T-helper 17 cell (primary cell): Measurements from ENCODE around the gene CAVIN3. TPM values are rescaled to one million over a fixed set of nuclear protein-coding genes. Genes with fewer than 3 reads are reported as not detected.

ENCODE experiments used
- ATAC-seq: fragments of 150-1000 bp; cut with Tn5 transposase; 2 replicates; pipeline ENCODE4 v1.10.0; 2021; ENCODE audit warnings: mild to moderate bottlenecking, moderate library complexity
- DNase-seq, 3 donors: peaks; one replicate each; pipeline versions ENCODE4 v3.0.0 to v3.0.0-alpha.2; 2020 to 2021
- H3K9me3 ChIP-seq: one replicate; pipeline ENCODE4 v1.7.0; 2013; ENCODE audit warnings: low read length, mild to moderate bottlenecking; ENCODE audit not compliant: control insufficient read depth, poor library complexity, severe bottlenecking
- H3K27ac Mint-ChIP-seq: one replicate; pipeline ENCODE4 v1.8.0; 2022; ENCODE audit warnings: mild to moderate bottlenecking, moderate library complexity, mixed read lengths
- H3K27me3 Mint-ChIP-seq: one replicate; pipeline ENCODE4 v1.8.0; 2022; ENCODE audit warnings: mixed read lengths
- H3K36me3 Mint-ChIP-seq: one replicate; pipeline ENCODE4 v1.8.0; 2022; ENCODE audit warnings: low read depth, mixed read lengths
- H3K4me1 Mint-ChIP-seq: one replicate; pipeline ENCODE4 v1.8.0; 2022; ENCODE audit warnings: mild to moderate bottlenecking, mixed read lengths
- H3K4me3 Mint-ChIP-seq: one replicate; pipeline ENCODE4 v1.8.0; 2022; ENCODE audit warnings: mild to moderate bottlenecking, moderate library complexity, mixed read lengths
- total RNA-seq, 4 donors: library from RNA in 2 of 4; stranded (reverse) in 2 of 4; gene quantifications; one replicate each; pipeline ENCODE4 v1.2.3 and lab custom pipeline; 2022 to 2026

CAVIN3 gene
- total RNA-seq, 2 donors from 2014 or later = not detected

DNA sequence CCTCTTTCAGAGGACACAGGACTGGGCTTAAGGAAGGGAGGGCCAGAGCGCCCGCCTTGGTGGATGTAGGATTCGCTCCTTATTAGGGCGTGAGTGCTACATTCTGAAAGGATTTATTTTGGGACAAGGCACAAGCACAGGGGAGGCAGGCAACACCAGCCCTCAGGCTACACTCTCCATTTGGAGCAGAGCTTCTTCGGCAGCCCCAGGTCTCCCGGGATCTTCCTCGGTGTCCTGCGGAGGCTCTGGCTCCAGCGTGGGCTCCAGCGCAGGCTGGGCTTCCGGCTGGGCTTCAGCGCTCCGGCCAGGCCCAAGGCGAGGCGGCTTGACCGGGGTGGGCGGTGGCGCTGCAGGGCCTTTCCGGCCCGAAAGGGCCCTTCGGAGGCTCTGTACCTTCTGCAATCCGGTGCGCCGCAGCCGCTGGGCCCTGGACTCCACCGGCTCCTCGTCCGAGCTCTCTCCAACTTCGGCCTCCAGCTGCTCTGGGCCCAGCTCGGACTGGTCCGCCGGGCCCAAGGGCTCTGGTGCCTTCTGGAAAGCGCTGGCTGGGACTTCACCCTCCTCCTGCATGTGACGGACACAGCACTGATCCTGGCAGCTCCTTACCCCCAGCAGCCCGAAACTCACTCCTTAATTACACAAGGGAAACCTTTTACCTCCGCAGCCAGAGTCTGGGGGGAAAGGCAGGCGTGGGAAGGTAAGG is 1.1 kb downstream of the CAVIN3 start:
- ATAC-seq (no peak), DNase-seq (no peak)
- H3K9me3 ChIP-seq = no peaks in the 10 kb centered on the region
- Mint-ChIP-seq H3K4me3 (peak overlapping the region; percentile 70), H3K36me3 (peaks cover 8% of the 10 kb centered on the region), H3K4me1 (peaks cover 13% of the 10 kb centered on the region), H3K27ac (no peak overlapping the region), H3K27me3 (peaks cover 69% of the 10 kb centered on the region)

DNA sequence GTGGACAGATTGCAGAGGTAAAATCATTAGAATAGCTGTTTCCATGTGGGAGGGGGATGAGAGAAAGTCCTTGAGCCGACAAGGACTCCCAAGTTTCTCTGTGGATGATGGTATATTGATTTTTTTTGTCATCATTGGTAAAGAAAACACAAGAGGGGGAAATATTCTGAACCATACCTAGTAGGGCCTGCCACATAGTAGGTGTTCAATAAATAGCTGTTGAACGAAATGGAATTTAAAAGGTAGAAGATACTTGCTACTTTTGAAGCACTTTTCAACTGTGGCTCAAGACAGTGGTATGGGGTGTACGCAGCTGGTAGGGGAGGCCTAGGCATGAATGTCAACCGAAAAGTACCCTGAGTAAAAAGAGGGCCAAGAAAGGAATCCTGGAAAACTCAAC is 2.1 kb downstream of the CAVIN3 start:
- Mint-ChIP-seq H3K27me3 (peaks cover 67% of the 10 kb centered on the region), H3K4me1 (peaks cover 13% of the 10 kb centered on the region), H3K36me3 (peaks cover 5% of the 10 kb centered on the region), H3K4me3 (peak overlapping the region; percentile 7), H3K27ac (no peak overlapping the region)
- no peak for DNase-seq
- no peaks in the 10 kb centered on the region for H3K9me3 ChIP-seq
- no peak for ATAC-seq

DNA sequence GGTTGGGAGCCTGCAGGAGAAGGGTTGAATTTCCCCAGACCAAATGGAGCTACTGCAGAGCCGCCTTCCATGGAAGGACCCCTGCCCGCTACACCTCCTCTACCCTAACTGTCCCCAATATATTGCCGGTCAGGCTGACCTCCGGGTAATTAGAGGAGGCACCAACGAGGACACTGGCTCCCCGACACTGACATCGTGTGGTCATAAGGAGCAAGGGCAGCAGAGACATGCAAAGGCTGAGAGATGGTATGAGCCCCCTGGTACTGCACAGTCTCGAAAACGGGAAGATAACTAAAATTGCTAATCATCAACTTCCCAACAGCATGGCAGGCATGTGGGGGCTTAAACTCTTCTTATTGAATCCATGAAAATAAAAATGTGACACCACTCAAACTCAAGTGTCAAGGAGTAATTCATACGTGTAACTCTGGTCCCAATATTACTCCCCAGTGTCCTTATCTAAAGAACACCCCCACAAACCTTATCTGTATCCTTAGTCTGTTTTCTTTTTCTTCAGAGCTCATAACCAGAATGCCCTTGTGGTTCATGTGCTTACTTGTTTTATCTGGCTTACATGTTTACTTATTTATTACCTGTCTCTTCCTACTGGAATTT is 4.4 kb downstream of the CAVIN3 start:
- ATAC-seq = peak; percentile 68
- peaks cover 46% of the 10 kb centered on the region for H3K27me3 Mint-ChIP-seq

DNA sequence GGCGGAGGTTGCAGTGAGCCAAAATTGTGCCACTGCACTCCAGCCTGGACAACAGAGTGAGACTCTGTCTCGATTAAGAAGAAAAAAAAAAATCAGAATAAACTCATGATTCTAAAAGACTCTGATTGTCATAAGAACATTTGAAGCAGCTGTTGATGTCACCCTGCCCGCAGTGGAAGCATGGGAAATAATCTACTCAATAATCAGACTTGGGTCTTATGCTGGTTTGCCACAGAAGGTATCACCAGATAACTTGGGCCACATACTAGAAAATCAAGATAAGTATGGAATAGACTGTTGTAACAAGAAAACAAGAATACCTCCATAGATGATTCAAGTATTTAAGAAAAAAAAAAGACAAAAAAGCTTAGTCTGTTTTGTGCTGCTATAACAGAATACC is 8.2 kb downstream of the CAVIN3 start:
- no peak overlapping the region for H3K27ac Mint-ChIP-seq
- peaks cover 9% of the 10 kb centered on the region for H3K4me1 Mint-ChIP-seq
- no peaks in the 10 kb centered on the region for H3K9me3 ChIP-seq
- H3K4me3 Mint-ChIP-seq = no peak overlapping the region
- H3K27me3 Mint-ChIP-seq = peaks cover 41% of the 10 kb centered on the region
- DNase-seq (no peak), ATAC-seq (no peak)
- peaks cover 5% of the 10 kb centered on the region for H3K36me3 Mint-ChIP-seq

More for the DNA sequence above, 4.4 kb downstream of the CAVIN3 start:
- Mint-ChIP-seq H3K36me3 (peaks cover 5% of the 10 kb centered on the region), H3K4me1 (peaks cover 8% of the 10 kb centered on the region), H3K4me3 (no peak overlapping the region), H3K27ac (no peak overlapping the region)
- no peaks in the 10 kb centered on the region for H3K9me3 ChIP-seq
- no peak for DNase-seq

DNA sequence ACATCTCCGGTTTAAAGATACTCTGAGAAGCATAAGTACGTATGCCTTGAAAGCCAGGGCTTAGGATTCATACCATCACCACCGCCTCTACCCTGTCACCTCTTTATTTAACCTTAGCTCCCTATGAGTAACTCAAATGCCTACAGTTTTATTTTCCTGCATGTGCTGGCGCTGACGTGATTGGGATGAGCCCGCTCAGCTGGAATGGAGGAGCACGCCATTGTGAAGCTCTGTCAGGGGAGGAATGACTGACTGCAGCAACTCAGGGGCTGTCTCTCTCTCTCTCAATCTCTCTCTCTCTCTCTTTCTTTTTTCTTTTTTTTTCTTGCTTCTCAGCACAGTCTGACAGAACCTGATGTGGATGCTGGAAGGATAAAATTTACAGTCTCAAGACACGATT is 12.4 kb downstream of the CAVIN3 start:
- DNase-seq = no peak
- ATAC-seq = no peak
- H3K27ac Mint-ChIP-seq = no peak overlapping the region
- H3K4me3 Mint-ChIP-seq = no peak overlapping the region
- peaks cover 54% of the 10 kb centered on the region for H3K27me3 Mint-ChIP-seq
- peaks cover 3% of the 10 kb centered on the region for H3K36me3 Mint-ChIP-seq
- H3K9me3 ChIP-seq = no peaks in the 10 kb centered on the region
- peaks cover 5% of the 10 kb centered on the region for H3K4me1 Mint-ChIP-seq

DNA sequence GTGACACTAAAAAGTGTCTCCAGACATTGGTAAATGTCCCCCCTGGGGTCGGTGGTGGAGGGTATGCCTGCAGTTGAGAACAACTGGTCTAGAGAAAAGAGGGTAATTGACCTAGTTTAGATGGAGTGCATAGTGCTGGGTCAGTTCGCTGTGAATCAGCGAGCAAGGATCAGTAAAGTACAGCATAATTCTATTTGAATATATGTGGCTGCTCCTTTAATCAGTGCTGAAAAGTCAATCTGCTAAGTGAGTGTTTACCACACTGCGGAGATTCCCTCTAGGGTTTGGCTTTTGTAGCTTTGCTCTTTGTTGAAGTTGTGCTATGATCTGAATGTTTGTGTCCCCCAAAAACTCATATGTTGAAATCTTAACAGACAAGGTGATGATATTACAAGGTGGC is 15.0 kb downstream of the CAVIN3 start:
- no peak overlapping the region for H3K27ac Mint-ChIP-seq
- DNase-seq = no peak
- peaks cover 5% of the 10 kb centered on the region for H3K4me1 Mint-ChIP-seq
- H3K9me3 ChIP-seq = no peaks in the 10 kb centered on the region
- ATAC-seq = no peak
- no peak overlapping the region for H3K4me3 Mint-ChIP-seq
- H3K27me3 Mint-ChIP-seq = peaks cover 68% of the 10 kb centered on the region
- no peaks in the 10 kb centered on the region for H3K36me3 Mint-ChIP-seq

DNA sequence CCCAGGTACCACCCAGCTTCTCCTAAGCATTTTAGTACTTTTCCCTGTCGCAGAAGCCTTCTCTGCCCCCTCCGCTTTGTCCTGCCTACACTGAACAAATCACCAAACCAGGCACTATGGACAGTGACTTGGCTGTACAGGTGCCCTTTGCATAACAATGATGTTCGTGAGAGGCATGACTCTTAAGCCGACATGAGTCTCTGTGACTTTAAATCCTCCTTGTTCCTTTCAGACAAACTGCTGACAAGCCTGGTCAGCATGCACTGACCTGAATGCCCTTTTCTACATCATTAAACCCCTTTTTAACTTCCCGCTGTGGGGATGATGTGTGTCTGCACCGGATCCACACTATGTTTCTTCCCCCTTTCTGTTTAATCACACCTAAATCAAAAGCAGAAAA is 16.6 kb downstream of the CAVIN3 start:
- Mint-ChIP-seq H3K4me1 (peaks cover 5% of the 10 kb centered on the region), H3K4me3 (no peak overlapping the region), H3K27ac (no peak overlapping the region), H3K27me3 (peaks cover 74% of the 10 kb centered on the region), H3K36me3 (no peaks in the 10 kb centered on the region)
- H3K9me3 ChIP-seq = no peaks in the 10 kb centered on the region
- ATAC-seq (no peak), DNase-seq (no peak)

DNA sequence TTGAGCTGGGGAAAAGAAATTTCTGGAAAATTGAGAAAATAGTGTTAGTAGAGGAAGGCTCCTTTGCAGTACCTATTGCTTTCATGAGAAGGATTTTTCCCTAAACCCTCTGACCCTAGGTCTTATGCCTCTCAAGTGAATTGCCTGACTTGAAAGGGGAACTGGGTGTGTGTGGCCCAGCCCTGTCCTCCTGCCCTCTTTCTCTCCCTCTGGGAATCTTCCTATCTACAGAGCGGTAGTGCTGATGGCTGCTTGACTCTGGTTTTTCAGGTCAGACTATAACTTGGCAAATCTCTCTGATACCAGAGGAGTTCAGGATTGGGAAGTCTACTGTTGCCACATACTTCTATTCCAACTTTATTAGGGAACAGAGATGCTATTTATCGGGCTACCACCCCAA is 19.2 kb downstream of the CAVIN3 start:
- no peaks in the 10 kb centered on the region for H3K36me3 Mint-ChIP-seq
- no peak for DNase-seq
- H3K4me1 Mint-ChIP-seq = peaks cover 2% of the 10 kb centered on the region
- H3K9me3 ChIP-seq = no peaks in the 10 kb centered on the region
- ATAC-seq = no peak
- no peak overlapping the region for H3K27ac Mint-ChIP-seq
- peaks cover 69% of the 10 kb centered on the region for H3K27me3 Mint-ChIP-seq
- no peak overlapping the region for H3K4me3 Mint-ChIP-seq

DNA sequence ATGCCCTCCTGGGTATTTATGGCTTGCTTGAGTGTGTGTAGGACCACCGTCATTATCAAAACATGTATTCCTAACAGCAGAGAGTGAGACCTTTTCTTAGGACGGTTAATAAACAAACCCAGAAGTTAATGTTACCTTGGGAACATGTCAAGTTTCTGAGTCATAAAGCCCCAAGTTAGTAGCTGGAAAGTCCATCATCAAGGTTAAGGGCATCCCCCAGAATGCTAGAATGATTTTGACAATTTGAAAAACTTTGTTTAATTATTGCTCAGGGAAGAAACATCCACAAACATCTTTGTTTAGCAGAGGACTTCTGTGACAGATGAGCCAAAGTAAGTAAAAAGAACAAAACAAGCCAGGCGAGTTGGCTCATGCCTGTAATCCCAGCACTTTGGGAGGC is 20.0 kb downstream of the CAVIN3 start:
- no peak for ATAC-seq
- H3K36me3 Mint-ChIP-seq = no peaks in the 10 kb centered on the region
- H3K4me3 Mint-ChIP-seq = no peak overlapping the region
- H3K27me3 Mint-ChIP-seq = peaks cover 61% of the 10 kb centered on the region
- no peak overlapping the region for H3K27ac Mint-ChIP-seq
- H3K9me3 ChIP-seq = no peaks in the 10 kb centered on the region
- peaks cover 2% of the 10 kb centered on the region for H3K4me1 Mint-ChIP-seq
- DNase-seq = no peak

DNA sequence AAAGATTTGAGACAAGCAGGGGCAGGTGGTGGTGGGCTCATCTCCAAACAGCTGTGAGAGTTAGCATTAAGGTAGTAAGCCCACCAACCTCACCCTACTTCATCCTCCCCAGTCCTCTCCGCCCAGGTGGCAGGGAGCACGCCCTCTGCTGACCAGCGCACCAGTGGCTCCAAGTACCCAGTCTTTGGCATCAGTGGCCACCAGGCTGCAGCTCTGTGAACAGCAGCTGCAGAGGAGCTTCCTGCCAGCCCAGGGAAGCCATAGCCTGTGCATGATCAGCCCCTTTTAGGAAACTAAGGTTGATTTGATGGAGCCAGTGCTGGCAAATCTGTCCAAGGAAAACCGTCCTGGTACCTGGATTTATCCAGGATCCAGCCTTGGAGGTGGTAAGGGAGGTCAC is 21.7 kb downstream of the CAVIN3 start:
- H3K4me3 Mint-ChIP-seq = no peak overlapping the region
- ATAC-seq (no peak), DNase-seq (no peak)
- H3K27me3 Mint-ChIP-seq = peaks cover 49% of the 10 kb centered on the region
- H3K9me3 ChIP-seq = no peaks in the 10 kb centered on the region
- H3K4me1 Mint-ChIP-seq = peaks cover 2% of the 10 kb centered on the region
- no peak overlapping the region for H3K27ac Mint-ChIP-seq
- no peaks in the 10 kb centered on the region for H3K36me3 Mint-ChIP-seq

DNA sequence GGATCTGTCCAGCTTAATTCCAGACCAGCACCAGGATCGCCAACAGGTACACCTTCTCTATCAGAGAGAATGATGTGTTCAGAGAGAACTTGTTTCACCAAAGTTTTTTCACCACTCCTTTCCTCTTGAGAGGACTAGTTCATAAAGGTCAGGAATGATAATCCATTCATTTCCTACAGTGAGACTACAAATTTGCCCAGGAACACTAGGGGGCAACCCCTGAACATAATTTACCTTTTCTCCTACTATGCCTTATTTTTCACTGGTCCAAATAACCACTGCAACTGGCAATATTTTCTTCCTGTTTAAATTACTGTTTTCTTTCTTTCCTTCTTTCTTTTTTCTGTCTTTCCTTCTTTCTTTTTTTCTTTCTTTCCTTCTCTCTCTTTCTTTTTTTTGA is 22.5 kb downstream of the CAVIN3 start:
- DNase-seq (no peak), ATAC-seq (no peak)
- H3K27ac Mint-ChIP-seq = no peak overlapping the region
- H3K9me3 ChIP-seq = no peaks in the 10 kb centered on the region
- H3K4me3 Mint-ChIP-seq = no peak overlapping the region
- peaks cover 41% of the 10 kb centered on the region for H3K27me3 Mint-ChIP-seq
- no peaks in the 10 kb centered on the region for H3K36me3 Mint-ChIP-seq
- peaks cover 2% of the 10 kb centered on the region for H3K4me1 Mint-ChIP-seq

DNA sequence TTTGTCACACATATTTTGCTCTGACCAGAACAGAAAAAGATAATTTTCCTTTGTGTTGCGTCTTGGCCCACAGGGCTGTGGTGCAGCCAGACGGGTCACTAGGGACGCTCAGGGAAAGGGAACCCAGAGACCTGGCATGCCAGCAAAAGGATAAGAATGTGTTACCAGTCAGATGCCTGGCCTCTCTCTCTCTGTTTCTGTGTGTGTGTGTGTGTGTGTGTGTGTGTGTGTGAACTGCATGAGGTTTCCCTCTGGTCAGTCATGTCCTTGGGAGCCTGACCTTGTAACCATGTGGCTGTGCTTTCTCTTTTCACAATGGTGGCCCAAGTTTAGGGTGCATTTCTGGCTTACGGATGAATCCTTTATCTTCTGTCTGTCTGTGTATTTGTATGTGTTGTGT is 35.3 kb downstream of the CAVIN3 start:
- H3K9me3 ChIP-seq = no peaks in the 10 kb centered on the region
- Mint-ChIP-seq H3K36me3 (peaks cover 4% of the 10 kb centered on the region), H3K27me3 (peaks cover 70% of the 10 kb centered on the region), H3K4me3 (no peak overlapping the region), H3K27ac (no peak overlapping the region), H3K4me1 (peaks cover 5% of the 10 kb centered on the region)
- no peak for ATAC-seq
- no peak for DNase-seq

DNA sequence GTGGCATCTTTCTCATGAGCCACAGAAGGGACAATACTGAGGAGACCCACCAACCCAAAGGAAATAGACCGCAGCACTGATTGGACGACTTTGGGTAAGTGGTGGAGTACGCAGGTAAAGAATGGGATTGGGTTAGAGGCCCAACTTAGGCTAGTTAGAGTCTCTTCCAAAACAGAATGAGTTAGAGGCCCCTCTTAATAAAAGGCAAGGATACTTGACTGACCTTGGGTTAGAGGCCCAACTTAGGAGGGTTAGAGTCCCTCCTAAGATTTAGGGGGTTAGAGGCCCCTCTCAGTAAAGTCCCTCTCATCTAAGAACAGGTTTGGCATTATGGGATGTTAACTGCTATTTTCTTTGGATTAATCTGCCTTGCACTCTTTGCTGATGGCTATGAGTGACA is 36.1 kb downstream of the CAVIN3 start:
- no peak for DNase-seq
- H3K4me1 Mint-ChIP-seq = peaks cover 5% of the 10 kb centered on the region
- H3K27ac Mint-ChIP-seq = no peak overlapping the region
- H3K27me3 Mint-ChIP-seq = peaks cover 66% of the 10 kb centered on the region
- ATAC-seq = no peak
- peaks cover 4% of the 10 kb centered on the region for H3K36me3 Mint-ChIP-seq
- no peak overlapping the region for H3K4me3 Mint-ChIP-seq
- H3K9me3 ChIP-seq = no peaks in the 10 kb centered on the region

DNA sequence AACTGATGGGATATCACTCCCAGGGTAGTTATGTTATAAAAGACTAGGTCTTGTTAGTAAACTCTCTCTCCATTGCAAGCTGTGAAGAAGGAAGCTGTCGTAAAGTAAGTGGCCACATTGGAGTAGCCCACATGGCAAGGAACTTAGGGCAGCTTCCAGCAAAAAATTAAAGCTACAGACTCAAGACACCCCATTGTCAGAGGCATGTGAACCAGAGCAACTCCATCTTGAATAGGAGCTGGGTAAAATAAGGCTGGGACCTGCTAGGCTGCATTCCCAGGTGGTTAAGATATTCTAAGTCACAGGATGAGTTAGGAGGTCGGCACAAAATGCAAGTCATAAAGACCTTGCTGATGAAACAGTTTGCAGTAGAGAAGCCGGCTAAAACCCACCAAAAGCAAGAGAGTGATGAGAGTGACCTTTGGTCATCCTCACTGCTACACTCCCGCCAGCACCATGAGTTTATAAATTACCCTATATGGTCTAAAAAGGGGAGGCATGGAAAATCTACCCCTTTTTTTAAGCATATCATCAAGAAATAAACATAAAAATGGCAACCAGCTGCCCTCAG is 36.8 kb downstream of the CAVIN3 start:
- ATAC-seq (no peak), DNase-seq (no peak)
- H3K27ac Mint-ChIP-seq = no peak overlapping the region
- H3K4me3 Mint-ChIP-seq = no peak overlapping the region
- H3K36me3 Mint-ChIP-seq = no peaks in the 10 kb centered on the region
- H3K4me1 Mint-ChIP-seq = peaks cover under 1% of the 10 kb centered on the region
- H3K27me3 Mint-ChIP-seq = peaks cover 66% of the 10 kb centered on the region
- no peaks in the 10 kb centered on the region for H3K9me3 ChIP-seq
